ENCODE measurements around the gene ELL3.

The ELL3 gene

GRCh38 chr15:43779016-43779415 lies 2.2 kb upstream of the ELL3 start:
- DNase-seq (ENCODE audit: low spot score): no peak
- Histone ChIP-seq H3K4me3 (no peak overlapping the region), H3K27ac (no peak overlapping the region)
- TF ChIP-seq CTCF (IDR thresholded peaks at IDR 0.05): no peak

- DNase-seq (ENCODE audit: low spot score): peak; percentile 91
- H3K27ac ChIP-seq: peak overlapping the region; percentile 90 to 94
These were observed 625 bp upstream of the ELL3 start for GRCh38 chr15:43777267-43777914.

GRCh38 chr15:43776101-43776717 lies 557 bp downstream of the ELL3 start:
- TF ChIP-seq CTCF (IDR thresholded peaks at IDR 0.05): no peak
- no peak for DNase-seq (ENCODE audit: low spot score)
- H3K4me3 ChIP-seq: peak overlapping the region; percentile 72
- H3K27ac ChIP-seq: peak overlapping the region; percentile 90 to 94

More at GRCh38 chr15:43777267-43777914, 625 bp upstream of the ELL3 start:
- H3K4me3 ChIP-seq: peak overlapping the region; percentile 72
- TF ChIP-seq CTCF (IDR thresholded peaks at IDR 0.05): peak; percentile 32

GRCh38 chr15:43775411-43775965 lies 1.3 kb downstream of the ELL3 start:
- H3K27ac ChIP-seq: peak overlapping the region; percentile 90 to 94
- DNase-seq (ENCODE audit: low spot score): no peak
- TF ChIP-seq CTCF (IDR thresholded peaks at IDR 0.05): no peak
- H3K4me3 ChIP-seq: no peak overlapping the region

GRCh38 chr15:43774062-43774461 lies 2.7 kb downstream of the ELL3 start:
- Histone ChIP-seq H3K4me3 (no peak overlapping the region), H3K27ac (no peak overlapping the region)
- DNase-seq (ENCODE audit: low spot score): no peak
- no peak for TF ChIP-seq CTCF (IDR thresholded peaks at IDR 0.05)

- no peak for DNase-seq (ENCODE audit: low spot score)
- TF ChIP-seq CTCF (IDR thresholded peaks at IDR 0.05): no peak
- no peak overlapping the region for H3K4me3 ChIP-seq
- H3K27ac ChIP-seq: no peak overlapping the region
These were observed 4.1 kb downstream of the ELL3 start for GRCh38 chr15:43772624-43773023.

GRCh38 chr15:43771816-43772215 lies 5.0 kb downstream of the ELL3 start:
- TF ChIP-seq CTCF (IDR thresholded peaks at IDR 0.05): no peak
- Histone ChIP-seq H3K4me3 (no peak overlapping the region), H3K27ac (no peak overlapping the region)
- no peak for DNase-seq (ENCODE audit: low spot score)
